SK-N-SH treated with all-trans-retinoic acid at 6 μM for 48 hours (cell line): ENCODE results near the gene SLC36A3.
"Not testable (repeated sequence)": the region's sequence is repeated elsewhere in the genome, so short reads cannot be mapped to it uniquely, and the experiment has no call there.

Source experiments
- ATAC-seq: fragments of 200-7000 bp; cut with Tn5 transposase; 3 replicates; pipeline ENCODE4 v1.9.1; 2020; ENCODE audit warnings: mild to moderate bottlenecking, moderate library complexity
- ARNTL ChIP-seq: fragments of 450-650 bp; formaldehyde crosslinking; IDR thresholded peaks from 2 replicates; pipeline ENCODE4 v1.5.0; 2020; ENCODE audit warnings: low read depth, mild to moderate bottlenecking, moderate library complexity, borderline replicate concordance
- CREB5 ChIP-seq: fragments of 250-450 bp; sonication (Bioruptor Pico); IDR thresholded peaks from 2 replicates; pipeline ENCODE4 v1.5.1; 2020; ENCODE audit warnings: low read depth, mild to moderate bottlenecking, moderate library complexity
- CSDC2 ChIP-seq: fragments of 250-450 bp; sonication (Bioruptor Pico); IDR thresholded peaks from 2 replicates; pipeline ENCODE4 v1.5.0; 2020; ENCODE audit warnings: mild to moderate bottlenecking, moderate library complexity
- CSRNP3 ChIP-seq: fragments of 250-450 bp; sonication (Bioruptor Pico); IDR thresholded peaks from 2 replicates; pipeline ENCODE4 v1.5.1; 2021; ENCODE audit warnings: mild to moderate bottlenecking, moderate library complexity
- ESRRG ChIP-seq: fragments of 250-450 bp; sonication (Bioruptor Pico); IDR thresholded peaks from 2 replicates; pipeline ENCODE4 v1.6.1; 2021; ENCODE audit warnings: mild to moderate bottlenecking
- GLIS3 ChIP-seq: fragments of 250-450 bp; sonication (Bioruptor Pico); IDR thresholded peaks from 2 replicates; pipeline ENCODE4 v1.5.0; 2020; ENCODE audit warnings: mild to moderate bottlenecking, moderate library complexity
- ISL1 ChIP-seq: fragments of 250-450 bp; sonication (Bioruptor Pico); IDR thresholded peaks from 2 replicates; pipeline ENCODE4 v2.1.2; 2022; ENCODE audit warnings: mild to moderate bottlenecking, moderate library complexity
- OSR1 ChIP-seq: fragments of 250-450 bp; sonication (Bioruptor Pico); IDR thresholded peaks from 2 replicates; pipeline ENCODE4 v1.8.0; 2022; ENCODE audit warnings: moderate library complexity, mild to moderate bottlenecking, inconsistent platforms
- POU6F1 ChIP-seq: fragments of 250-450 bp; sonication (Bioruptor Pico); IDR thresholded peaks from 2 replicates; pipeline ENCODE4 v1.8.0; 2021; ENCODE audit warnings: low read depth, mild to moderate bottlenecking, moderate library complexity, borderline replicate concordance
- PPARA ChIP-seq: fragments of 250-450 bp; sonication (Bioruptor Pico); IDR thresholded peaks from 2 replicates; pipeline ENCODE4 v1.5.0; 2020; ENCODE audit warnings: mild to moderate bottlenecking, borderline replicate concordance
- RARB ChIP-seq: fragments of 250-450 bp; sonication (Bioruptor Pico); IDR thresholded peaks from 2 replicates; pipeline ENCODE4 v1.8.0; 2021; ENCODE audit warnings: mild to moderate bottlenecking, moderate library complexity
- SNAI2 ChIP-seq: fragments of 250-450 bp; sonication (Bioruptor Pico); IDR thresholded peaks from 2 replicates; pipeline ENCODE4 v1.5.0; 2020; ENCODE audit warnings: mild to moderate bottlenecking, moderate library complexity
- TCF4 ChIP-seq: fragments of 250-450 bp; sonication (Bioruptor Pico); IDR thresholded peaks from 2 replicates; pipeline ENCODE4 v1.8.0; 2021; ENCODE audit warnings: mild to moderate bottlenecking, moderate library complexity, borderline replicate concordance
- TOX ChIP-seq: fragments of 250-450 bp; sonication (Bioruptor Pico); IDR thresholded peaks from 2 replicates; pipeline ENCODE4 v1.8.0; 2021; ENCODE audit warnings: mild to moderate bottlenecking, moderate library complexity, borderline replicate concordance
- ZC3H10 ChIP-seq: fragments of 250-450 bp; sonication (Bioruptor Pico); IDR thresholded peaks from 2 replicates; pipeline ENCODE4 v1.5.1; 2021; ENCODE audit warnings: mild to moderate bottlenecking, moderate library complexity
- ZFP3 ChIP-seq: fragments of 250-450 bp; sonication (Bioruptor Pico); IDR thresholded peaks from 2 replicates; pipeline ENCODE4 v1.5.0; 2020; ENCODE audit warnings: mild to moderate bottlenecking, moderate library complexity
- ZFP30 ChIP-seq: fragments of 450-650 bp; formaldehyde crosslinking; IDR thresholded peaks from 2 replicates; pipeline ENCODE4 v1.5.0; 2022; ENCODE audit warnings: mild to moderate bottlenecking, moderate library complexity
- ZNF565 ChIP-seq: fragments of 450-650 bp; formaldehyde crosslinking; conservative IDR thresholded peaks from 2 replicates; pipeline ENCODE4 v1.5.0; 2020; ENCODE audit warnings: low read depth, mild to moderate bottlenecking, moderate library complexity
- ZNF70 ChIP-seq: fragments of 450-650 bp; formaldehyde crosslinking; IDR thresholded peaks from 2 replicates; pipeline ENCODE4 v1.5.0; 2020; ENCODE audit warnings: mild to moderate bottlenecking, moderate library complexity
- ZNF8 ChIP-seq: fragments of 450-650 bp; formaldehyde crosslinking; IDR thresholded peaks from 2 replicates; pipeline ENCODE4 v1.5.0; 2020; ENCODE audit warnings: mild to moderate bottlenecking, moderate library complexity

Gene SLC36A3

DNA sequence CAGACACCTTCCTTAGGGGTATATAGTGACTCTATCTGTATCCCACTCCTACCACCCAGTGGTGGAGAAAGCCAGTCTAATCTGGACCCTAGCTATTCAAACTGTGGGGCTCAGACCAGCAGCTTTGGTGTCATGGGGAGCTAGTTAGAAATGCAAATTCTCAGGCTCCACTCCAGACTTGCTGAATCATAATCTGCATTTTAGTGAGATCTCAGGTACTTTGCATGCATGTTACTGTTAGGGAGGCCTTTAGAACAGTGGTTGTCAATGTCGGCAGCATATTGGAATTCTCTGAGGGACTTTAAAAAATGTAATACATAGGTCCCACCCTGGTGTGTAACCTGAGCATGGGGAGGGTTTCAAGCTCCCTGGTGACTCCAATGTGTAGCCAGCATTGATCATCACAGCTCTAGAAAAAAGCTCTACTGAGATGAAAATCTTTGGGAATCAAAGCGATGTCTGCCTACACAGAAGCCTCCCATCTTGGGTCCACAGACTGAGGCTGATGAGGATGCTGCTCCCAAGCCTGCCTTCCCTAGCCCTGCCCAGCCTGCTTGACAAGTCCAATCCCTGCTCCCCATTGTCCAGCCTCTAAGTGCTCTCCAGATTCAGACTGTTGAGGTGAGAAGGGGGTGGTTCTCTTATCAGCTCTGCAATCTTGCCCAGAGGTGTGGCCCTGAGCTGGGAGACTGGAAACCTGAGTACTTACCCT, 62.5 kb downstream of the SLC36A3 start:
- TF ChIP-seq ARNTL (CRISPR knock-in tag) (no peak), GLIS3 (CRISPR knock-in tag) (no peak), PPARA (CRISPR knock-in tag) (no peak), SNAI2 (CRISPR knock-in tag) (no peak), RARB (CRISPR knock-in tag) (no peak), ESRRG (CRISPR knock-in tag) (no peak), CSDC2 (CRISPR knock-in tag) (no peak), CREB5 (CRISPR knock-in tag) (no peak), OSR1 (CRISPR knock-in tag) (no peak), ZNF565 (no peak), ZNF70 (no peak), TCF4 (no peak), ZNF8 (no peak), ZFP30 (CRISPR knock-in tag) (no peak)
- no peak for ATAC-seq

DNA sequence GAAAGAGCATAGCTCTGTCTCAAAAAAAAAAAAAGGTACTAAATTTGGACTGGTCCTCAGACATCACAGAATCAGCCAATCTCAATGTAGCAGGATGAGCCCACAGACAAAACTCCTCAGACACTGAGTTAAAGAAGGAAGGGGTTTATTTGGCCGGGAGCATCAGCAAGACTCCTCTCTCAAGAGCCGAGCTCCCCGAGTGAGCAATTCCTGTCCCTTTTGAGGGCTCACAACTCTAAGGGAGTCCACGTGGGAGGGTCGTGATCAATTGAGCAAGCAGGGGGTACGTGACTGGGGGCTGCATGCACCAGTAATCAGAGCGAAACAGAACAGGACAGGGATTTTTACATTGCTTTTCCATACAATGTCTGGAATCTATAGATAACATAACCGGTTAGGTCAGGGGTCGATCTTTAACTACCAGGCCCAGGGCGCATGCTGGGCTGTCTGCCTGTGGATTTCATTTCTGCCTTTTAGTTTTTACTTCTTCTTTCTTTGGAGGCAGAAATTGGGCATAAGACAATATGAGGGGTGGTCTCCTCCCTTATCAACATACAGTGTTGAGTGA, 63.2 kb downstream of the SLC36A3 start:
- not testable (repeated sequence) for ATAC-seq

- peak; percentile 95 for ATAC-seq
- TF ChIP-seq TOX (no peak), PPARA (CRISPR knock-in tag) (no peak), ESRRG (CRISPR knock-in tag) (no peak), SNAI2 (CRISPR knock-in tag) (no peak), ISL1 (CRISPR knock-in tag) (no peak), TCF4 (no peak), POU6F1 (no peak), ZNF8 (no peak), GLIS3 (CRISPR knock-in tag) (no peak), ARNTL (CRISPR knock-in tag) (no peak), CREB5 (CRISPR knock-in tag) (no peak), OSR1 (CRISPR knock-in tag) (no peak), ZFP3 (CRISPR knock-in tag) (no peak), ZNF565 (no peak)
- TF ChIP-seq, all 23 proteins: peak for 0
These were observed 64.2 kb downstream of the SLC36A3 start for GRCh38 chr5:151239237-151239861.

DNA sequence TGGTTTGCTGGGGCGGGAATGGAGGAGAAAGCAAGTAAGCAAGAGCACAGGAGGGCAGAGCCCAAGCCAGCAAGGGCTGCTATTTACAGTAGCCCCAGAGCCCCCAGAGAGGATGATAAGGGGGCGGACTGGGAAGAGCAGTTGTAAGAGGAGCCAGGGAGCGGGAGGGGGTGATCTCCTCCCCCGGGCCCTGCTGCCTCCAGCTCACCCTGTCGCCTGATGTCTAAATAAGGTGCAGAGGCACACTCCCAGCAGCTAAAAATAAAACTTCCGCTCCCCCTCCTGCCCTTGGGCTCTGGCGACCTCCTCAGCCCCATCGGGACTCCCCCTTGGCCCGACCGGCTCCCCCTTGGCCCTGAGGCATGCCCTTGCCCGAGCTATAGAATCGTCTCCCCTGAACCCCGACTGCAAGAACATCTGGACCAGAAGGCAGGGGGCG, 65.2 kb downstream of the SLC36A3 start:
- no peak for ATAC-seq
- TF ChIP-seq ARNTL (CRISPR knock-in tag) (no peak), OSR1 (CRISPR knock-in tag) (no peak), PPARA (CRISPR knock-in tag) (no peak), TCF4 (no peak), ISL1 (CRISPR knock-in tag) (no peak), ZFP3 (CRISPR knock-in tag) (no peak), CREB5 (CRISPR knock-in tag) (no peak), SNAI2 (CRISPR knock-in tag) (no peak), RARB (CRISPR knock-in tag) (no peak), GLIS3 (CRISPR knock-in tag) (no peak), ZC3H10 (CRISPR knock-in tag) (no peak), ZNF70 (no peak), POU6F1 (no peak), CSRNP3 (CRISPR knock-in tag) (no peak), ZNF565 (no peak)
